ENCODE measurements around the gene TLN1.

Gene TLN1

GRCh38 chr9:35650341-35651158 is 81.4 kb downstream of the TLN1 start, which contains the start of gene SIT1:
TSS of gene SIT1 (minus strand) at chr9:35650931. CDS start at chr9:35650853, 78 bp downstream.
- TF ChIP-seq CTCF (IDR thresholded peaks at IDR 0.05; ENCODE audit: low read length, missing control alignments) = no peak
- DNase-seq (ENCODE audit: low read depth) = no peak
- H3K4me3 ChIP-seq (replicated peaks; ENCODE audit: low read depth, low read length) = no peak within 1 kb of the TSS

GRCh38 chr9:35649431-35650340 is 82.3 kb downstream of the TLN1 start:
- no peak for TF ChIP-seq CTCF (IDR thresholded peaks at IDR 0.05; ENCODE audit: low read length, missing control alignments)
- no peak overlapping the region for H3K4me3 ChIP-seq (replicated peaks; ENCODE audit: low read depth, low read length)
- DNase-seq (ENCODE audit: low read depth) = peak; percentile 36

Measured in fibroblast of pulmonary artery (primary cell).